Activated naive CD8-positive, alpha-beta T cell (primary cell): Measurements from ENCODE around the gene SLC46A3.
"Not testable (repeated sequence)": the region's sequence is repeated elsewhere in the genome, so short reads cannot be mapped to it uniquely, and the experiment has no call there.

ENCODE experiments used
- H3K27ac Mint-ChIP-seq: one replicate; pipeline ENCODE4 v1.8.0; 2021; ENCODE audit warnings: mixed read lengths
- H3K27me3 Mint-ChIP-seq: one replicate; pipeline ENCODE4 v1.8.0; 2021; ENCODE audit warnings: mixed read lengths
- H3K36me3 Mint-ChIP-seq: one replicate; pipeline ENCODE4 v1.8.0; 2021; ENCODE audit warnings: mixed read lengths
- H3K4me1 Mint-ChIP-seq: one replicate; pipeline ENCODE4 v1.8.0; 2021; ENCODE audit warnings: low read depth, mixed read lengths
- H3K4me3 Mint-ChIP-seq: one replicate; pipeline ENCODE4 v1.8.0; 2021; ENCODE audit warnings: mild to moderate bottlenecking, mixed read lengths
- H3K9me3 Mint-ChIP-seq: one replicate; pipeline ENCODE4 v1.8.0; 2021; ENCODE audit warnings: low read depth, mixed read lengths

Gene SLC46A3

GRCh38 chr13:28743499-28744083, 24.8 kb upstream of the SLC46A3 start:
- Mint-ChIP-seq H3K4me3 (no peak overlapping the region), H3K27me3 (peaks cover 2% of the 10 kb centered on the region), H3K9me3 (no peaks in the 10 kb centered on the region), H3K36me3 (no peaks in the 10 kb centered on the region), H3K4me1 (no peaks in the 10 kb centered on the region), H3K27ac (no peak overlapping the region)

- H3K27ac Mint-ChIP-seq = no peak overlapping the region
- no peak overlapping the region for H3K4me3 Mint-ChIP-seq
- H3K4me1 Mint-ChIP-seq = no peaks in the 10 kb centered on the region
- no peaks in the 10 kb centered on the region for H3K36me3 Mint-ChIP-seq
- no peaks in the 10 kb centered on the region for H3K9me3 Mint-ChIP-seq
- H3K27me3 Mint-ChIP-seq = peaks cover 2% of the 10 kb centered on the region
Observed at GRCh38 chr13:28743020-28743419, 24.2 kb upstream of the SLC46A3 start.

- H3K4me3 Mint-ChIP-seq, H3K27ac Mint-ChIP-seq, H3K9me3 Mint-ChIP-seq, H3K4me1 Mint-ChIP-seq, H3K36me3 Mint-ChIP-seq, H3K27me3 Mint-ChIP-seq: not testable (repeated sequence)
Observed at GRCh38 chr13:28742445-28742844, 23.7 kb upstream of the SLC46A3 start.

- H3K4me3 Mint-ChIP-seq = no peak overlapping the region
- H3K4me1 Mint-ChIP-seq = peaks cover under 1% of the 10 kb centered on the region
- H3K36me3 Mint-ChIP-seq = no peaks in the 10 kb centered on the region
- peaks cover 2% of the 10 kb centered on the region for H3K27me3 Mint-ChIP-seq
- H3K27ac Mint-ChIP-seq = no peak overlapping the region
- no peaks in the 10 kb centered on the region for H3K9me3 Mint-ChIP-seq
Observed at GRCh38 chr13:28741084-28741491, 22.3 kb upstream of the SLC46A3 start.

GRCh38 chr13:28739376-28739775, 20.6 kb upstream of the SLC46A3 start:
- Mint-ChIP-seq H3K4me1 (peaks cover 3% of the 10 kb centered on the region), H3K27ac (no peak overlapping the region), H3K27me3 (peaks cover 2% of the 10 kb centered on the region), H3K36me3 (no peaks in the 10 kb centered on the region), H3K4me3 (no peak overlapping the region), H3K9me3 (no peaks in the 10 kb centered on the region)

- Mint-ChIP-seq H3K27me3 (peaks cover 7% of the 10 kb centered on the region), H3K4me1 (peaks cover 3% of the 10 kb centered on the region), H3K9me3 (no peaks in the 10 kb centered on the region), H3K27ac (no peak overlapping the region), H3K36me3 (no peaks in the 10 kb centered on the region), H3K4me3 (no peak overlapping the region)
Observed at GRCh38 chr13:28735481-28736029, 16.8 kb upstream of the SLC46A3 start.

- H3K9me3 Mint-ChIP-seq = no peaks in the 10 kb centered on the region
- H3K27ac Mint-ChIP-seq = no peak overlapping the region
- no peak overlapping the region for H3K4me3 Mint-ChIP-seq
- peaks cover 5% of the 10 kb centered on the region for H3K27me3 Mint-ChIP-seq
- no peaks in the 10 kb centered on the region for H3K36me3 Mint-ChIP-seq
- peaks cover 3% of the 10 kb centered on the region for H3K4me1 Mint-ChIP-seq
Observed at GRCh38 chr13:28734906-28735305, 16.1 kb upstream of the SLC46A3 start.

- H3K4me1 Mint-ChIP-seq = no peaks in the 10 kb centered on the region
- H3K27ac Mint-ChIP-seq = no peak overlapping the region
- no peak overlapping the region for H3K4me3 Mint-ChIP-seq
- H3K36me3 Mint-ChIP-seq = no peaks in the 10 kb centered on the region
- H3K27me3 Mint-ChIP-seq = peaks cover 11% of the 10 kb centered on the region
- no peaks in the 10 kb centered on the region for H3K9me3 Mint-ChIP-seq
Observed at GRCh38 chr13:28730762-28731161, 12.0 kb upstream of the SLC46A3 start.

- H3K4me3 Mint-ChIP-seq = no peak overlapping the region
- H3K9me3 Mint-ChIP-seq = no peaks in the 10 kb centered on the region
- H3K36me3 Mint-ChIP-seq = no peaks in the 10 kb centered on the region
- H3K4me1 Mint-ChIP-seq = no peaks in the 10 kb centered on the region
- no peak overlapping the region for H3K27ac Mint-ChIP-seq
- peaks cover 12% of the 10 kb centered on the region for H3K27me3 Mint-ChIP-seq
Observed at GRCh38 chr13:28729541-28729940, 10.8 kb upstream of the SLC46A3 start.

- no peak overlapping the region for H3K27ac Mint-ChIP-seq
Observed at GRCh38 chr13:28728642-28729041, 9.9 kb upstream of the SLC46A3 start.

GRCh38 chr13:28725046-28725610, 6.4 kb upstream of the SLC46A3 start:
- Mint-ChIP-seq H3K9me3 (no peaks in the 10 kb centered on the region), H3K4me3 (no peak overlapping the region), H3K36me3 (no peaks in the 10 kb centered on the region), H3K4me1 (no peaks in the 10 kb centered on the region), H3K27ac (no peak overlapping the region), H3K27me3 (peaks cover 8% of the 10 kb centered on the region)

More at GRCh38 chr13:28728642-28729041, 9.9 kb upstream of the SLC46A3 start:
- Mint-ChIP-seq H3K27me3 (peaks cover 12% of the 10 kb centered on the region), H3K36me3 (no peaks in the 10 kb centered on the region), H3K4me1 (no peaks in the 10 kb centered on the region), H3K4me3 (no peak overlapping the region), H3K9me3 (no peaks in the 10 kb centered on the region)

- no peak overlapping the region for H3K4me3 Mint-ChIP-seq
- peaks cover 8% of the 10 kb centered on the region for H3K4me1 Mint-ChIP-seq
- H3K27ac Mint-ChIP-seq = no peak overlapping the region
- H3K27me3 Mint-ChIP-seq = peaks cover 8% of the 10 kb centered on the region
- H3K9me3 Mint-ChIP-seq = no peaks in the 10 kb centered on the region
- H3K36me3 Mint-ChIP-seq = no peaks in the 10 kb centered on the region
Observed at GRCh38 chr13:28723806-28724205, 5.0 kb upstream of the SLC46A3 start.

GRCh38 chr13:28719227-28720055, 671 bp upstream of the SLC46A3 start:
- Mint-ChIP-seq H3K4me3 (peak overlapping the region; percentile 98), H3K36me3 (no peaks in the 10 kb centered on the region), H3K4me1 (peaks cover 31% of the 10 kb centered on the region), H3K27ac (peak overlapping the region; percentile 95), H3K9me3 (no peaks in the 10 kb centered on the region), H3K27me3 (no peaks in the 10 kb centered on the region)

GRCh38 chr13:28718196-28718542, 601 bp downstream of the SLC46A3 start:
- peaks cover 31% of the 10 kb centered on the region for H3K4me1 Mint-ChIP-seq
- H3K36me3 Mint-ChIP-seq = no peaks in the 10 kb centered on the region
- H3K4me3 Mint-ChIP-seq = peak overlapping the region; percentile 98

GRCh38 chr13:28717170-28717569, 1.6 kb downstream of the SLC46A3 start:
- Mint-ChIP-seq H3K4me1 (peaks cover 31% of the 10 kb centered on the region), H3K9me3 (no peaks in the 10 kb centered on the region), H3K27ac (no peak overlapping the region), H3K4me3 (peak overlapping the region; percentile 98), H3K36me3 (peaks cover 8% of the 10 kb centered on the region), H3K27me3 (no peaks in the 10 kb centered on the region)

More at GRCh38 chr13:28718196-28718542, 601 bp downstream of the SLC46A3 start:
- Mint-ChIP-seq H3K27ac (peak overlapping the region; percentile 89), H3K27me3 (no peaks in the 10 kb centered on the region), H3K9me3 (no peaks in the 10 kb centered on the region)
